ENCODE data around the gene CEP112. TPM values are rescaled to one million over a fixed set of nuclear protein-coding genes. Genes with fewer than 3 reads are reported as not detected.

Gene CEP112
- total RNA-seq, 1 donor from 2014 or later, result 20.1 TPM

DNA sequence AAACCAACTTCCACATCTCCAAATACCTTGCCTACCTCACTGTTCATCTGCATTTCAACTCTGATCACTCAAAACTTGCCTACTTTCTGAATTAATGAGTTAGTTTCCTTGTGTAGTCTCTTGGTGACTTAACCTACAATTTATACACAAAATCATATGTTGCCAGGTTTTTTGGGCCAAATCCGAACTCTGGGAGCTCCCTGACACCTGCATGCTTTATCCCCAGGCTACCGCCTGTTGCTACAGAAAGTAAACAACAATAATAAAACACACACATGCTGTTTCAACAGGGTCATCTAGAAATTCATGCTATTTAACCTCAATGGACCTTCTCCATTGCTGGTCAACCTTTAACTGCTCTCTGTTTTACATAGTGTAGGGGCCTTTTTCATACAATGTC lies 526.0 kb downstream of the CEP112 start:
- no peak for DNase-seq (ENCODE audit: extremely low spot score in 2 of 2)
- H3K9me3 ChIP-seq, result no peaks in the 10 kb centered on the region
- H3K4me3 ChIP-seq, result no peak overlapping the region
- TF ChIP-seq, protein P1, sequence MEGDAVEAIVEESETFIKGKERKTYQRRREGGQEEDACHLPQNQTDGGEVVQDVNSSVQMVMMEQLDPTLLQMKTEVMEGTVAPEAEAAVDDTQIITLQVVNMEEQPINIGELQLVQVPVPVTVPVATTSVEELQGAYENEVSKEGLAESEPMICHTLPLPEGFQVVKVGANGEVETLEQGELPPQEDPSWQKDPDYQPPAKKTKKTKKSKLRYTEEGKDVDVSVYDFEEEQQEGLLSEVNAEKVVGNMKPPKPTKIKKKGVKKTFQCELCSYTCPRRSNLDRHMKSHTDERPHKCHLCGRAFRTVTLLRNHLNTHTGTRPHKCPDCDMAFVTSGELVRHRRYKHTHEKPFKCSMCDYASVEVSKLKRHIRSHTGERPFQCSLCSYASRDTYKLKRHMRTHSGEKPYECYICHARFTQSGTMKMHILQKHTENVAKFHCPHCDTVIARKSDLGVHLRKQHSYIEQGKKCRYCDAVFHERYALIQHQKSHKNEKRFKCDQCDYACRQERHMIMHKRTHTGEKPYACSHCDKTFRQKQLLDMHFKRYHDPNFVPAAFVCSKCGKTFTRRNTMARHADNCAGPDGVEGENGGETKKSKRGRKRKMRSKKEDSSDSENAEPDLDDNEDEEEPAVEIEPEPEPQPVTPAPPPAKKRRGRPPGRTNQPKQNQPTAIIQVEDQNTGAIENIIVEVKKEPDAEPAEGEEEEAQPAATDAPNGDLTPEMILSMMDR (IDR thresholded peaks at IDR 0.05), result no peak
- no peak for TF ChIP-seq POLR2A (IDR thresholded peaks at IDR 0.05)
- no peak for TF ChIP-seq POLR2AphosphoS5 (IDR thresholded peaks at IDR 0.05; ENCODE audit: insufficient read depth in 1 of 2, low read depth in 1 of 2)
- H3K36me3 ChIP-seq, result no peaks in the 10 kb centered on the region
- no peak overlapping the region for H3K27ac ChIP-seq
- no peaks in the 10 kb centered on the region for H3K27me3 ChIP-seq
- no peaks in the 10 kb centered on the region for H3K4me1 ChIP-seq
- intact Hi-C loops (cut with DNase I), result no loop called here

DNA sequence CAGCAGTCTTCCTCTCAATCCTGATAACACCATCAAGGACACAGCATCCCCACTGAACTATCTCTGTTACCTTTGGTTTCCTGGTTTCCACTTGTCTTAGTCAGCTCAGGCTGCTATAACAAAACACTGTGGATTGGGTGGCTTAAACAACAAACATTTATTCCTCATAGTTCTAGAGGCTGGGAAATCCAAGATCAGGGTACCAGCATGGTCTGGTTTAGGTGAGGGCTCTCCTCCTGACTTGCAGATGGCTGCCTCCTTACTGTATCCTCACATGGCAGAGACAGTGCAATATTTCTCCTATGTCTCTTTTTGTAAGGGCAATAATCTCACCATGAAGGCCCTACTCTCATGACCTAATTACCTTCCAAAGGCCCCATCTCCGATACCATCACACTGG lies 527.2 kb downstream of the CEP112 start:
- TF ChIP-seq POLR2A (IDR thresholded peaks at IDR 0.05) (no peak), POLR2AphosphoS5 (IDR thresholded peaks at IDR 0.05; ENCODE audit: insufficient read depth in 1 of 2, low read depth in 1 of 2) (no peak)
- TF ChIP-seq, protein P1 (IDR thresholded peaks at IDR 0.05), result no peak
- Histone ChIP-seq H3K4me3 (no peak overlapping the region), H3K27ac (no peak overlapping the region), H3K36me3 (no peaks in the 10 kb centered on the region), H3K27me3 (no peaks in the 10 kb centered on the region), H3K9me3 (no peaks in the 10 kb centered on the region), H3K4me1 (no peaks in the 10 kb centered on the region)
- intact Hi-C loops (cut with DNase I), result no loop called here
- no peak for DNase-seq (ENCODE audit: extremely low spot score in 2 of 2)

DNA sequence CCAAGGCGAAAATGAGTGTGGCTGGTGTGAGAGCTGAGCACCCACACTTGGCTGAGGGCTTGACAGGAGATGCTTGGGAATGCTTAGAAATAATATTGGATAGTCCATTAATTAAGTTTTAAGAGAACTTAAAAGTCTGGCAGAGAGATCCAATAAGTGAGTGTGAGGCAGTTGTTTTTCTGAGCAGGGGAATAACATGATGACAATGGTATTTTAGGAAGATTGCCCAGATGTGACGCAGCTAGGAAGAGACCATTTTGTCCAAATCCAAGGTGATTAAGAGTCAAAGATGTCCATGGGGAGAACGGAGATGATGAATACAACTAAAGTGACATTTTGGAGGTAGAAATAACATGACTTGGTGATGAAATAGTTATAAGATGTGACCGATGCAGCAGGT lies 527.7 kb downstream of the CEP112 start:
- Histone ChIP-seq H3K27me3 (no peaks in the 10 kb centered on the region), H3K27ac (no peak overlapping the region), H3K4me3 (no peak overlapping the region), H3K4me1 (no peaks in the 10 kb centered on the region), H3K36me3 (no peaks in the 10 kb centered on the region), H3K9me3 (no peaks in the 10 kb centered on the region)
- no peak for DNase-seq (ENCODE audit: extremely low spot score in 2 of 2)
- TF ChIP-seq, protein P1 (IDR thresholded peaks at IDR 0.05), result no peak
- TF ChIP-seq POLR2A (IDR thresholded peaks at IDR 0.05), result no peak
- no peak for TF ChIP-seq POLR2AphosphoS5 (IDR thresholded peaks at IDR 0.05; ENCODE audit: insufficient read depth in 1 of 2, low read depth in 1 of 2)
- intact Hi-C loops (cut with DNase I), result no loop called here

DNA sequence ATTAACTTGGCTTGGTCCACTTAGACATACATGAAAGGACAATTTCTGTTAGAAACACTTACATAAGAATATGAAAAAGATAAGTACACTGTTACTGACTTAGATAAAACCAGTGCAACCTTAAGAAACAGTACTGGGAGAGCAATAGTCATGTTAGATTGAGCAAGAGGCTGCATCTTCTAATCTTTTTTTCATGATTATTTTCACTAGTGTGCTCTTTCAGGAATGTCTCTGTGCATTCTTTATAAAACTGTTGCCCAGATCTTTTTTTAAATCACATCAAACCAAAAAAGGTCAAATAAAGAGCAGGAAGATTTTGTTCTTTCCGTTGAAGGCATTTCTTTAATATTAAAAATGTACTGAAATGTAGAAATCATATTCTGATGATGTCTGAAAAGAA lies 529.7 kb downstream of the CEP112 start:
- no peak for TF ChIP-seq POLR2AphosphoS5 (IDR thresholded peaks at IDR 0.05; ENCODE audit: insufficient read depth in 1 of 2, low read depth in 1 of 2)
- TF ChIP-seq POLR2A (IDR thresholded peaks at IDR 0.05), result no peak
- TF ChIP-seq, protein P1 (IDR thresholded peaks at IDR 0.05), result no peak
- H3K27ac ChIP-seq, result no peak overlapping the region

DNA sequence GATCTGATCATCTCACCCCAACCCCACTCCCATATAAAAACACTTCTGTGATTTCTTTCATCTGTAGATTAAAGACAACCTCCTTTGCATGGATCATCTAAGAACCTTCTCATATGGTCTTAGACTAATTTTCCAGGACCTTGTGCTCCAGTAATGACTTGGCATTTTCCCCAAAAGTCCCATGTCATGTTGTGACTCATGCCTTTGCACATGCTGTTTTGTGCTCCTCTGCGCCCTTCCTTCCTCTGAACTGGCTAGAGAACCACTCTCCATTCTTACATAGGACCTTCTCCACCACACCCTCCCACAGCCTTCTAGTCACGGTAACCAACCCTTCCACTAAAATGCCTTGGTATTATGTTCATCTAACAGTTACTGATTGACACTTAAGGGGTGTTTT lies 531.0 kb downstream of the CEP112 start:
- H3K9me3 ChIP-seq, result no peaks in the 10 kb centered on the region
- intact Hi-C loops (cut with DNase I), result no loop called here
- DNase-seq (ENCODE audit: extremely low spot score in 2 of 2), result no peak
- TF ChIP-seq, protein P1 (IDR thresholded peaks at IDR 0.05), result no peak
- no peak for TF ChIP-seq POLR2AphosphoS5 (IDR thresholded peaks at IDR 0.05; ENCODE audit: insufficient read depth in 1 of 2, low read depth in 1 of 2)
- TF ChIP-seq POLR2A (IDR thresholded peaks at IDR 0.05), result no peak
- no peak overlapping the region for H3K4me3 ChIP-seq
- H3K4me1 ChIP-seq, result no peaks in the 10 kb centered on the region
- no peaks in the 10 kb centered on the region for H3K27me3 ChIP-seq
- no peak overlapping the region for H3K27ac ChIP-seq
- H3K36me3 ChIP-seq, result no peaks in the 10 kb centered on the region

More for the DNA sequence above, 529.7 kb downstream of the CEP112 start:
- no peak overlapping the region for H3K4me3 ChIP-seq
- no peaks in the 10 kb centered on the region for H3K4me1 ChIP-seq
- no peaks in the 10 kb centered on the region for H3K36me3 ChIP-seq
- no peak for DNase-seq (ENCODE audit: extremely low spot score in 2 of 2)
- H3K27me3 ChIP-seq, result no peaks in the 10 kb centered on the region
- intact Hi-C loops (cut with DNase I), result no loop called here
- no peaks in the 10 kb centered on the region for H3K9me3 ChIP-seq

All from vagina (tissue), 2 donors.